ENCODE results near the gene FAM171A1.

DNA sequence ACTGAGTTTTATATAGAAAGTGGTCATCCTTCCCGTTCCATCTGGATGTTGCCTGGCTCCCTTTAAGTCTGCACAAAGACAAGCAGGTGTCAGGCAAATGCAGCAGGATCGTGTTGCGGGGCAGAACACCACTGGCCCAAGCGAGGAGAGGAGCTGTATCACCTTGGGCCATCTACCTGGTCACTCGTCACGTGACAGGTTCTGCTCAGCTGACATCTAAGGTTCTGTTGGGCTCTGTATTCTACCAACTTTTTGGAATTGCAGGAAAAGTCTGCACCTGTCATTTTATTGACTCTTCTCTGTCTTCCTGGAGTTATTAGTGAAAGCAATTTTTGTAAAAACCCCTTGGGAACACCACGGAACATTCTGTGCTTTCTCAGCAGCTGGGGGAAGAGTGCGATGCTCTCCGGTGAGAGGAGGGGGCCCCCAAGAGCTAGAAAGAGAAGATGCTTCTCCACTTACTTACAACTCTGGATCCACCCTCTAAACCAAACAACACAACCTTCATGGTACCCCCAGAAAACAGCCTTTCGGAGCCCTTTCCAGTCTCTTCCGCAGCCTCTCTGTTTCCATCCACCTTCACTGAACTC, 119.2 kb downstream of the FAM171A1 start:
- TF ChIP-seq, protein P1, sequence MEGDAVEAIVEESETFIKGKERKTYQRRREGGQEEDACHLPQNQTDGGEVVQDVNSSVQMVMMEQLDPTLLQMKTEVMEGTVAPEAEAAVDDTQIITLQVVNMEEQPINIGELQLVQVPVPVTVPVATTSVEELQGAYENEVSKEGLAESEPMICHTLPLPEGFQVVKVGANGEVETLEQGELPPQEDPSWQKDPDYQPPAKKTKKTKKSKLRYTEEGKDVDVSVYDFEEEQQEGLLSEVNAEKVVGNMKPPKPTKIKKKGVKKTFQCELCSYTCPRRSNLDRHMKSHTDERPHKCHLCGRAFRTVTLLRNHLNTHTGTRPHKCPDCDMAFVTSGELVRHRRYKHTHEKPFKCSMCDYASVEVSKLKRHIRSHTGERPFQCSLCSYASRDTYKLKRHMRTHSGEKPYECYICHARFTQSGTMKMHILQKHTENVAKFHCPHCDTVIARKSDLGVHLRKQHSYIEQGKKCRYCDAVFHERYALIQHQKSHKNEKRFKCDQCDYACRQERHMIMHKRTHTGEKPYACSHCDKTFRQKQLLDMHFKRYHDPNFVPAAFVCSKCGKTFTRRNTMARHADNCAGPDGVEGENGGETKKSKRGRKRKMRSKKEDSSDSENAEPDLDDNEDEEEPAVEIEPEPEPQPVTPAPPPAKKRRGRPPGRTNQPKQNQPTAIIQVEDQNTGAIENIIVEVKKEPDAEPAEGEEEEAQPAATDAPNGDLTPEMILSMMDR (conservative IDR thresholded peaks at IDR 0.05) = no peak
- no peak for TF ChIP-seq ZFX (IDR thresholded peaks at IDR 0.05)

Data from C4-2B (cell line).